Osteoblast (primary cell): ENCODE measurements around the gene GNB3. TPM values are rescaled to one million over a fixed set of nuclear protein-coding genes. Genes with fewer than 3 reads are reported as not detected.

Experiments used
- DNase-seq: peaks from one replicate; pipeline ENCODE4 v3.0.0; 2011; ENCODE audit warnings: low spot score, mixed read lengths; ENCODE audit not compliant: insufficient read length; ENCODE audit errors: missing footprints
- H2AFZ ChIP-seq: 2 replicates; pipeline ENCODE4 v1.6.0; 2011; ENCODE audit warnings: mild to moderate bottlenecking, low read length
- H3K27ac ChIP-seq: 2 replicates; pipeline ENCODE4 v1.5.1; 2011; ENCODE audit warnings: mild to moderate bottlenecking, low read depth, low read length, moderate library complexity
- H3K27me3 ChIP-seq: 2 replicates; pipeline ENCODE4 v1.6.0; 2012; ENCODE audit warnings: mild to moderate bottlenecking, control low read depth, inconsistent platforms, low read length, moderate library complexity; ENCODE audit not compliant: insufficient read depth
- H3K36me3 ChIP-seq: 2 replicates; pipeline ENCODE4 v1.5.1; 2011; ENCODE audit warnings: mild to moderate bottlenecking, low read length, control low read depth, moderate library complexity; ENCODE audit not compliant: insufficient read depth
- H3K4me1 ChIP-seq: 2 replicates; pipeline ENCODE4 v1.5.1; 2011; ENCODE audit warnings: mild to moderate bottlenecking, low read length, control low read depth, moderate library complexity; ENCODE audit not compliant: insufficient read depth
- H3K4me2 ChIP-seq: 2 replicates; pipeline ENCODE4 v1.6.0; 2011; ENCODE audit warnings: mild to moderate bottlenecking, low read length; ENCODE audit not compliant: insufficient read depth
- H3K4me3 ChIP-seq: fragments of 200-600 bp; sonication (generic); 3 replicates; pipeline ENCODE4 v1.5.1; 2012; ENCODE audit warnings: mild to moderate bottlenecking, low read length, inconsistent platforms; ENCODE audit not compliant: insufficient read depth
- H3K79me2 ChIP-seq: 2 replicates; pipeline ENCODE4 v1.6.0; 2012; ENCODE audit warnings: mild to moderate bottlenecking, low read length, control low read depth, inconsistent platforms; ENCODE audit not compliant: insufficient read depth
- H3K9me3 ChIP-seq: 2 replicates; pipeline ENCODE4 v1.5.1; 2011; ENCODE audit warnings: low read depth, low read length, control low read depth
- H4K20me1 ChIP-seq: 2 replicates; pipeline ENCODE4 v1.6.0; 2012; ENCODE audit warnings: mild to moderate bottlenecking, low read length, control low read depth; ENCODE audit not compliant: insufficient read depth
- CTCF ChIP-seq: IDR thresholded peaks from 2 replicates; pipeline ENCODE4 v1.5.1; 2011; ENCODE audit warnings: mild to moderate bottlenecking, low read depth, low read length, moderate library complexity; ENCODE audit errors: extremely low read depth
- total RNA-seq: library from RNA; depleted of rRNA; stranded (reverse); fragments of >200 nt; gene quantifications from 2 replicates; pipeline ENCODE4 v1.2.3, GENCODE V29; 2012

GNB3 gene
- total RNA-seq = 1.4 and 2.7 TPM in 2 replicates

- Histone ChIP-seq H3K79me2 (no peaks in the 10 kb centered on the region), H3K4me1 (no peaks in the 10 kb centered on the region), H3K27me3 (no peaks in the 10 kb centered on the region), H2AFZ (no peak within 1 kb of the TSS), H3K4me3 (no peak within 1 kb of the TSS), H3K36me3 (peaks cover 72% of the 10 kb centered on the region), H4K20me1 (peaks cover 8% of the 10 kb centered on the region), H3K9me3 (no peaks in the 10 kb centered on the region), H3K27ac (no peak within 1 kb of the TSS), H3K4me2 (no peak within 1 kb of the TSS)
- DNase-seq = peak; percentile 35
- no peak for TF ChIP-seq CTCF
Measured at GRCh38 chr12:6840761-6841515, at the start of gene GNB3. Gene GNB3, plus strand, starts transcription at chr12:6840925. Its CDS starts 363 bp downstream, at chr12:6841288.

GRCh38 chr12:6791931-6792520 is 48.7 kb upstream of the GNB3 start:
- peak overlapping the region; percentile 71 for H3K4me2 ChIP-seq
- DNase-seq = no peak
- peaks cover 6% of the 10 kb centered on the region for H3K27me3 ChIP-seq
- no peaks in the 10 kb centered on the region for H4K20me1 ChIP-seq
- H3K4me1 ChIP-seq = peaks cover 16% of the 10 kb centered on the region
- H3K9me3 ChIP-seq = no peaks in the 10 kb centered on the region
- no peak overlapping the region for H3K27ac ChIP-seq
- TF ChIP-seq CTCF = no peak
- peak overlapping the region; percentile 50 for H3K4me3 ChIP-seq
- peak overlapping the region; percentile 82 for H2AFZ ChIP-seq
- no peaks in the 10 kb centered on the region for H3K36me3 ChIP-seq
- H3K79me2 ChIP-seq = no peaks in the 10 kb centered on the region

- no peak overlapping the region for H3K27ac ChIP-seq
- no peaks in the 10 kb centered on the region for H3K9me3 ChIP-seq
- H3K36me3 ChIP-seq = no peaks in the 10 kb centered on the region
- peaks cover 16% of the 10 kb centered on the region for H3K4me1 ChIP-seq
- peak overlapping the region; percentile 50 for H3K4me3 ChIP-seq
- peak overlapping the region; percentile 71 for H3K4me2 ChIP-seq
- no peak for DNase-seq
- H3K79me2 ChIP-seq = no peaks in the 10 kb centered on the region
- TF ChIP-seq CTCF = no peak
- peak overlapping the region; percentile 82 for H2AFZ ChIP-seq
- no peaks in the 10 kb centered on the region for H4K20me1 ChIP-seq
- H3K27me3 ChIP-seq = peaks cover 6% of the 10 kb centered on the region
Measured at GRCh38 chr12:6792522-6793201, 48.1 kb upstream of the GNB3 start.

GRCh38 chr12:6795088-6795487 is 45.6 kb upstream of the GNB3 start:
- Histone ChIP-seq H3K27ac (no peak overlapping the region), H3K36me3 (no peaks in the 10 kb centered on the region), H3K4me1 (peaks cover 10% of the 10 kb centered on the region), H2AFZ (no peak overlapping the region), H3K27me3 (peaks cover 6% of the 10 kb centered on the region), H4K20me1 (no peaks in the 10 kb centered on the region), H3K79me2 (no peaks in the 10 kb centered on the region), H3K4me3 (no peak overlapping the region), H3K4me2 (no peak overlapping the region), H3K9me3 (no peaks in the 10 kb centered on the region)
- no peak for TF ChIP-seq CTCF
- no peak for DNase-seq
